Fibroblast of peridontal ligament (primary cell): Measurements from ENCODE around the gene APOL4.
A peak's percentile ranks its signal among the peaks of the same experiment; 100 is the strongest.
"Not testable (repeated sequence)": the region's sequence is repeated elsewhere in the genome, so short reads cannot be mapped to it uniquely, and the experiment has no call there.

Experiments
- DNase-seq: peaks from one replicate; pipeline ENCODE4 v3.0.0-alpha.2; 2010; ENCODE audit errors: extremely low read depth

APOL4 gene

DNA sequence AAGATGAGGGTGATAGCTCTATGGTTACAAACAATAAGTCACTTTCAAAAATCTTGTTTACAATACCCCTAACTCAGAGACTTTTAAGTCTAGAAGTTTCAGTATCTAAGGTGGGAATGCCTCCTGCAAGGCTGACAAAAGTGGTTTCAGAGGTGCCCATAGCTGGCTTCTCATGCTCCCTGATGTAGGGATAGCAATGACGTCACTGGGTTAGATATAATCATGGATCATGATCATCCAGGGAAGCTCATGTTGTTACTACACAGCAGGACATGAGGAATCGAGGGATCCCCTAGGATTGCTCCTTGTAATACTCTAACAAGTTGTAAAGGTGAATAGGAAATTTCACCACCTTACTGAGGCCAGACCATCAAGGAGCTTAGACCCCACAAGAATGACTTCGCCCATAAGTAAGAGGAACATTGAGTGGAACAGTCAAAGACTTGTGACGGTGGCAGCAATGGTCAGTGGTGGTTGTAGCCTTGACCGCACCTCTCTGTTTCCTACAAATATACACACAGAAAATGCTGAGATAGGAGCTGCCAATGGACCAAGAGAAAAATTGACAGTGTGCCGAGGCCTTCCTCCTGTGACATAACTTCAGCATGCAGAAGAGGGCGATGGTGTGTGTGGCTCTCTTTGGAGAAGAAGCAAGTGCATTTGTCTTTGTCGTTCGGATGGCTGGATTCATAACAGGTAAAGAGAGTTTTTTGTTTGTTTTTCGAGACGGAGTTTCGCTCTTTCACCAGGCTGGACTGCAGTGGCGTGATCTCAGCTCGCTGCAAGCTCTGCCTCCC lies 15.6 kb downstream of the APOL4 start:
- DNase-seq, result no peak

DNA sequence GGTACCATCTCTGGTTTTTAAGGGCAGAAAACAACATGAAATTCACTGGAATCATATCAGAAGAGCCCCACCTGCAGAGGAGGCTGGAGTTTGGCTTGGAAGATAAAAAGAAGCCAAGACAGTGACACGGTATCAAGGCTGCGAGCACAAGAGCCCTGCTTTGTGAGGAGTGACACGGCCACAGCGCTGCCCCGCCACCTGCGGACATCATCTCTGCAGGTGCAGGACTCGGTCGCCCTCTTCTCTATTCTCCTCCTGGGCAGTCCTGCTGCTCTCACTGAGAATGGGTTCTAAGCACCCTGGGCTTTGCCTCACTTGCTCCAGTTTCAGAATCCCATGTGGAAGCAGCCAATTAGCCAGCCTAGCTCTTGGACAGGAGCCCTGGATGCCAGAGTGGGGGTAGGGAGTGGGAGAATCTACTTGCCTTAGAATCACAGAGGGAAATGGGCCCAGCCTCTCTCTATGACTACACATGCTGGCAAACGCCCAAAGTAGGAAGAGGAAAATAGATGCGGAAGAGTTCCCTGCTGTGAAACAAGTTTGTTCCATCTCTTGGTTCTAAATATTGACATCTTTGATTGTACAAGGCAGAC lies 17.1 kb downstream of the APOL4 start:
- peak; percentile 55 for DNase-seq

DNA sequence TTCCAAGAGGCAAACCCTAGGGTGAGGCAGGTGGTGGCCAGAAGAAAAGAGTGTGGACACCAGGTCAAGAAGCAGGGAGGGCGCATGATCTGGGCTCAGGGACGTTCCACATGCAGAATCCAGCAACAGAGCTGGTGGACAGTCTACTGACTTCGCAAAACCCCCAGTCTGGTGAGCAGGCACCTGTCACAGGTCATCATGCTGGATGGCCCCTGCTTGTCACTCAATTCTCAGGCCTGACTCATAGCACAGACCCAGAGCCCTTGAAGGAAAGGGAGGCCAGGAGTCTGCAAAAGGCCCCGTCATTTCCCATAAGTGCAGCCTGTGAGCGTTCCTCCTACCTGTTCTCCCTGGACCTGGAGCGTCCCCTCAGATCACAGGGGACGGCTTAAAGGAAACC lies 18.2 kb downstream of the APOL4 start:
- DNase-seq, result no peak

DNA sequence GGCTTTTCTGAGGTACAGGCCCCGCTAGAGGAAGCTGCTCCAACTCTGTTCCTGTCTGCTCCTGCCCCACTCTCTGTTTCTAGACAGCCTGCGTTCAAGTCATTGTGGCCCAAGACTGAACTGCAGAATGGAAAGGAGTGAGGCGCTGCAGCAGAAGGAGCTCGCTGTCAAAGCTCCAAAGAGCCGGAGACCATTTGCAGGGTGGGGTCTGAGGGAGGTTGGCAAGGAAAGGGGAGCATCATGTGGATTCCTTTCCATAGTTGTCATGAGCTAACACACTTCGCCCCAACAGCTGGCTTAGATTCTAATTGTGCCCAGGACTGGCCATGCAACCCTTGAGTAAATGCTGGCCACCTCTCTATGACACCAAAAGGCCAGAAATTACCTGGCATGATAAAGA lies 18.8 kb downstream of the APOL4 start:
- no peak for DNase-seq

DNA sequence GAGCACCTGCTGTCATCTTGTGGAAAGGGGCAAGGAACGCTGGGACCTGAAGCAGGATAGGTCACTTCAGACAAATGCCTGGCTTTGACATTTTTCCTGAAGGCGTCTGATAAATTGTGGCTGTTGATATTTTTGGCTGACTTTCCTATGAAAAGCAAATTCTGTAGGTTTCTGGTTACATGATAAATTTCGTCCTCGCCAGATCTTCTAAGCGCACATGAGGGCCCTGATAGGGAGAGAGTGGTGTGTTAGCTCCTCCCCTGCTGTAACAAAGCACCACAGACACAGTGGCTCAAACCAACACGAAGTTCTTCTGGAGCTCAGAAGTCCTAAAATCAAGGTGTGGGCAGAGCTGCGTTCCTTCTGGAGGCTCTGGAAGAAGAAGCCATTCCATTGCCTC lies 19.6 kb downstream of the APOL4 start:
- DNase-seq, result no peak

DNA sequence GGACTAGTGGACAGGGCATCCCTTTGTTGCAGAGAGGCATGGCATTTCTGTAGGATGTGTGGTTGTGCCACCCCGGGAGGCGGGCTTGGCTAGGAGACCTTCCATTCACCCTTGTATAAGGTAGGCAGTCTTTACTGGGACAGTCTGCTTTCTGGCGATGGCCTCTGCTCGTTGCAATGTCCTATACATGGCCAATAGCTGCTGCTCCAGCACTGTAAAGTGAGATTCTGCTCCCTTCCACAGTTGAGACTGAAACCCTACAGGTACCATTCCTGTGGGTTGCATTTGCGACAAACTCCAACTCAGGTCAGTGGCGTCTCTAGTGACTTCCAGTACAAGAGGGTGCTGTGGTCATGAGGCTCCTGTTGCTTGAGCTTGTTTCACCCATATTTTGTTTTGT lies 20.7 kb downstream of the APOL4 start:
- DNase-seq, result no peak

DNA sequence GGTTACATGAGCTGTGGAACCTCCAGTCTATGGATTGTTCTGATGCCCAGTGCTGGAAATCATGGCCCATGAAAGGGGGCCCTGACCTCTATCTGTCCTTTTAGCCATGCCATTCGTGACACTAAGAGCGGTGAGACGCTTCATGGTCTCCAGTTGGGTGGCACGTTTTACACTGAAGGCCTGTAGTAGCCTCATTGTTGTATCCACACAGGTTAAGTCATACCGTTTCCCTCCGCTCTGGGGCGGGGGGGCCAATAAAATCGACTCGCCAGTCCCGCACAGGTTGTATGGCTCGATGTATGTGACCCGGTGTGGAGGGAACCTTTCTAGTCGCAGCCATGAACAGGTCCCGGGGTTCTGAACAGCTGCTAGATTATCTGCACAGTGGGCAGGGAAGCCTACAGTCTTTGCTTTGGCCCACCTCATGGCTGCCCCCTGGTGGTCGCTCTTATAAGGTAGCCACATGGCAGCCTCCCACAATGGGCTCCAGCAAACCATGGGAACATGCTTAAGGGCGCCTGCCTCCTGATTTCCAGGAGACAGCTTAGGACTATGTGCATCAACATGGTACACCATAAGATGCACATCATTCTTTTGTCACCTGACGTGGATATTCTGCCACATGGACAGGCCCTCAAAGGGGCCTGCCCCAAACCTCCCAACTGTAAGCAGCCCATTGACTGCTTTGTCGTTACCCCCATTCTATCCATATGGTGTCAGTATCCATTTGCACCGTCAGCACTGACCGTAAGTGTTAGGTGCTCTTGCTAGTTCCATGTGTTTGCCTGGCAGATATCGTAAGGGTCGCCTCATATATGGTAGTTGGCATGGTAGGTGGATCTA lies 21.4 kb downstream of the APOL4 start:
- peak; percentile 70 for DNase-seq

DNA sequence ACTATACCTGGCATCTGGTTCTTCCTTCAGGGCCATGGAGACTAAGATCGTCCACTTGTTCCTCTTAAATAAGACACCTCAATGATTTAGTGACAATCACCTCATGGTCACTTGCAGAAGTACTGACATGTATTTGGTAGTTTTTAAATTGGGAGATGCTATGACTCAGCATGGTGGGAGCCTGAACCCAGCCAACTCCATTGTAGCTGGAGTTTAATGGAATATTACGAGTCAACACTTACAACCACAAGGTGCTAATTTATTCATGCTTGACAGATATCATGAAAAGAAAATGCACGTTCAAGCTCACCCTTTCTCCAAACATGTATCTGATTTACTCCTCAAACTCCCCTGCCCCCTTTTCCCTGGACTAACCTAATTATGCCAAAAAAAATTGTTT lies 24.4 kb downstream of the APOL4 start:
- no peak for DNase-seq

DNA sequence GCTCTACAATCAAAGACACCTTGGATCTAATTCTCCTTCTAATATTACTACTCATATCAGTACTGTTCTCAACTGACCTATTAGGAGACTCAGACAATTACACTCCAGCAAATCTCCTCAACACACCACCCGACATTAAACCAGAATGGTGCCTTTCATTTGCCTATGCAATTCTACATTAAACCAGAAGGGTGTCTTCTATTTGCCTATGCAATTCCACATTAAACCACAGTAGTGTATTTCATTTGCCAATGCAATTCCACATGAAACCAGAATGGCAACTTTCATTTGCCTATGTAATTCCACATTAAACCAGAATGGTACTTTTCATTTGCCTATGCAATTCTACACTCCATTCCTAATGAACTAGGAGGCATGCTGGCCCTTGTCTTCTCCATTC lies 25.7 kb downstream of the APOL4 start:
- no peak for DNase-seq

DNA sequence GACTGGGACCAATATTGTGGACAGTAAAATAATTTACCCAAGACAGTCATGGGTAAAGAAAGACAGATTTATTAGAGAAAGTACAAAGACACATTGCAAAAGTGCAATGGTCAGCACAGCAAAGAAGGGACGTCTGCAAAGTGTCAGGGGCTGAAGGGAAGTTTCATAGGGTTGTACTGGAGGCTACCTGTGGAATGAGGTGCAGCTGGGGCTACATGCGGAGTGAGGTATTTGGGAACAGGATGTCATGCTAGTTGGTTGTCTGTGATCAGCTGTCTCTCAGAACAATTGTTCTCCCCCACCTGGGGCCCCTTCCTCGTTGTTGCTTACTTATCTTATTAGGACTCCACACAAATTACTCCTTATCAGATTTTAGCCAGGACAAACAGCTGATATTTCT lies 29.7 kb downstream of the APOL4 start:
- no peak for DNase-seq

DNA sequence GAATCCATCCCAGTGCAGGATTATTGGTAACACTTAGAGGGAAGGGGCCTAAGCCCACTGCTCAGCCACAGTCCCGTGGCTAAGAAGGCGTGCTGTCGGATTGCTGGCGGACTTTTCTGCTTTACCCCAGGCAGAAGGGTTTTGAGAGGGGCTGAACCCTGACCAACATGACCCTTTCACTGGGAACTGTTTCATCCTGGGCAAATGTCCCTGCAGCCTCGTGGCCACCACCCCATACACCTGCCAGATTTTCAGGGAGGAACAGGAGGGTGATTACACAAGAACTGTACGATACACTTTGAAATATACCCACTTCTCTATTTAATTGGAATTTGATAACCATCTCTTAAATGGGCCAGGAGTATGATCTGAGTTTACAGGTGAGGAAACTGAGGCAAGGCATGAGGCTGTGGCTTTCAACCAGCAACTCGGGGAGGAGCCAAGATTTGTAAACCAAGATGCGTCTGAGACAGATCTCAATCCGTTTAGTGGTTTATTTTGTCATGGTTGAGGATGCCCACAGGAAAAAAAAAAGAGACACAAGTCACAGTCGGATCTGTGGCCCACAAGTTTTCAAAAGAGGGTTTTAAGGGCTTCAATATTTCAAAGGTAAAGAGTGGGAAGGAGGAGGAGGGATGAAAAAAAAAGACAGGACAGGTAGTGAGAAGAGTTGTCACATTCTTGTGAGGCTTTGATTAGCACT lies 34.9 kb downstream of the APOL4 start:
- no peak for DNase-seq

DNA sequence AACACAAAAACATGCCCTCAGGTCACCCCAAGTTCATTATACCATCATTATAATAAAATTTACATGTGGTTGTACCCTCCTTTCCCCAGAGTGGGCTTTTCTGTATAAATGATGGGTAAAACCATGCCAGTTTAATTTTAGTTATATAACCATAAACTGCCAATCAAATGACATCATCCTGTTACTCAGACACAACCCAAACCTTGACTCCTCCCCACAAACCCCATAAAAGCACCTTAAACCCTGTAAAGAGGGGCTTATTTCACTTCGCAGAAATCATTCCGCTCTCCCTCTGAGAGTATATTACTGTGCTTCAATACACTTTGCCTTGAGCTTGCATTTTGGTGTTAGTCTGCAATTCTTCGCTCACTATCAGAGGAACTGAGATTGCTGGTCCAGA lies 35.5 kb downstream of the APOL4 start:
- DNase-seq, result no peak

DNA sequence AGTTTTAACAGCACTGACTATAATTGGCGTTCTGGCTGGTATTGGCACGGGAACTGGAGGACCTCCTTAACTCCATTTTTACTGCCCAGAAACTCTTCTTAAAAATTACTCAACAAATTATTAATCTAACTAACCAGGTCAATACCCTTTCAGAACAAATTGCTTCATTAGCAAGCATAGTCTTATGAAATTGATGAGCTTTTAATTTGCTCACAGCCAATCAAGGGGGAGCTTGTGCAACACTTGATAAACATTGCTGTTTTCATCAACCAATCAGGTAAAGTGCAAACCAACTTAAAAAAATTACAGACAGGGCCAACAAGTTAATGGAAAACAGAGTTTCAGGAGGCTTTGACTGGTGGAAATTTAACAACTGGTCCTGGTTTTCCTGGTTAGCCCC lies 36.5 kb downstream of the APOL4 start:
- no peak for DNase-seq

DNA sequence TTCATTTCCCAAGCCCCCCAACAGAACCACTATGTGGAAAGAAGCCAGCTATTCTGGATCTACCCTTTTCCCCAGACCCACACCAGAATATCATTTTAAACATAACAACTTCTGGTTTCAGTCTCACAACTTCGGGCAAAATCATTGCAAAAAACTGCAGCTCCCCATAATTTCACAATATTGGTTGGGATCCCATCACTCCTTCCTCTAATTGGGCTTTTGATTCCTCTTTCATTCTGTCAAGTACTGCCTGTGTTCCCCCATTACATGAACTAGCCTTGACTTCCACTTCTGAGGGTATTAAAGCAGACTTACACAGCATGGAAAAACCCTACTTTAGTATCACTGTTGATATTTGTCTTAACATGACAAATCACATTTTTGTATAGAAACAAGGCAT lies 37.0 kb downstream of the APOL4 start:
- no peak for DNase-seq

DNA sequence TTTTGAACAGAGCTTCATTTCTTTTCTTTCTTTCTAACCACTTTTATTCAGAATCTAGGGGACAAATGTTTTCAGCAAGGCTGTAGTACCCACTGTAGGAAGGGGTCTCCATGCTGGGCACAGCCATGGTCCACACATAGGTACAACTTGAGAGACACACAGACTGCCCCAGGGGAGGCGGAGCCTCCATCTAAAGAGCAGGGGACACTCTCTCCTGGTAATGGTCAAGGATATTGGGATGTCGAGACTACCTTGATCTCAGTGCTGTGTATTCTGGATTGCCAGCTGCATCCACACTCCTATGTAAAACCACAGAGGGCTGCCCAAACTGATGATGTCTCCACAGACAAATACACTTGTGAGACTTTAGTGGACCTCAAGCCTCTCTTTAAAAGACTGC lies 38.1 kb downstream of the APOL4 start:
- no peak for DNase-seq

DNA sequence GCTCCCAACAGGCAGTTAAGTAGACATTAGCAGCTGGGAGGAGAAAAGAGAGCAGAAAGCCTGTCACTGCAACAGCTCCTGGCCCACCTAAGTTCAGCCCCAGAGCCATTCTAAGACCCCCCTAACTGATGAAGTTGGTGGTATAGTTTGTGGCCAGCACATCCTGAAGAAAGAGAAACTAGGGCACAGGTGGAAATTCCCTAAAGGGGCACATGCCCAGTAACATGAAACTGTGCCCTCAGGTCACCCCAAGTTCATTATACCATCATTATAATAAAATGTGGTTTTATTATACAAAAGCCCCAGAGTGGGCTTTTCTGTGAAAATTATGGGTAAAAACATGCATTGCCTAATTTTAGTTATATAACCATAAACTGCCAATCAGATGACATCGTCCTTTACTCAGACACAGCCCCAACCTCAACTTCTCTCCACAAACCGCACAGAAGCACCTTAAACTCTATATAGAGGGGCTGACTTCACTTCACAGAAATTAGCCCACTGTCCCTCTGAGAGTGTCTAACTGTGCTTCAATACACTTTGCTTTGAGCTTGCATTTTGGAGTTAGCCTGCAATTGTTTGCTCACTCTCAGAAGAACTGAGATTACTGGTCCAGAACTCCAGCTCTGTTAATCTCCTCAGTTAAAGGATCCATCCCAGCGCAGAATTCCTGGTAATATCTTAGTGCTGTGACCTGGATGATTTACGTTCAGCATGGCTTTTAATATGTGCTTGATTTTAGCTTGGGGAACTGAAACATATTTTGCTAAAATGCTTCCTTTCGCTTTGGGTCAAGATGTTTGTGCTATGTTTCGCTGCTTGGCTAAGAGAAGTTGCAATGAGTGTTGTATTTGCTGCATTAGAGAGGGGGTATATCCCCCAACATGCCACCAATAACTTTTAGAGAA lies 39.2 kb downstream of the APOL4 start:
- no peak for DNase-seq

DNA sequence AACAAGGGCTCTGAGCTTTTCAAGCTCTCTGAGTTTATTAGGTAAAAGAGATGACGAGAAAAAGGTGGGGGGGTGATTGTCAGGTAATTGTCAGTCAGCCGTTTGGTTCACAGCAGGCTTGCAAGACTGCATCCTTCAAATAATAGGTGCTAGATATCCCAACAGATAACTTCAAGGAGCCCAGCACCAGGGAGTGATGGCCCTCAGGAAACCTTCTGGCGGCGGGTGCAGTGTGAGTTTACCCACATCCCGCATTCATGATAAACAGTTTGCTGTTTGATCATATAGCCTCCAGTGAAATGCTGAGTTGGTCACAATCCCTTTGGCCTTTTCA lies 39.8 kb downstream of the APOL4 start:
- DNase-seq, result not testable (repeated sequence)

DNA sequence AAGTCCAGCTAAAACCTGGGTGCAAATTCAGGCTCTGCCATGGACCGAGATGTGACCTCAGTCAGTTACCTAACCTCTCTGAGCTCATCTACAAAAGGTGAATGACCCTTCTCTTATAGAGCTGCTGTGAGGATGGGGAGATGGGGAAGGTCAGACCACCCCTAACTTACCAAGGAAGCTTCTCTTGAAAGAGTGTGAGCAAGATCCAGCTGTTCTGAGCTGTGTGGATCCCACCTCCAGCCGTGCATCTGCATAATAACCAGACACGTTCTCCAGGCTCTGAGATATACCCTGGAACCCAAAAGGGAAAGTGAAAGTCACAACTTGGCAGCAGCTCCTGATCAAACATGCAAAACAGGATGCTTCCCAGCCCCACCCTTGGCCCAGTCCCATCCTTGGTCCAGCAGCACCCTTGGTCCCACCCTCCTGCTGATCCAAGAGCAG lies 41.1 kb downstream of the APOL4 start, which contains the start of gene APOL3:
Gene APOL3 (minus strand): TSS at position 257 of the 444 bp plus-strand sequence. CDS start 11,700 bp downstream, outside the sequence.
- peak; percentile 74 for DNase-seq

DNA sequence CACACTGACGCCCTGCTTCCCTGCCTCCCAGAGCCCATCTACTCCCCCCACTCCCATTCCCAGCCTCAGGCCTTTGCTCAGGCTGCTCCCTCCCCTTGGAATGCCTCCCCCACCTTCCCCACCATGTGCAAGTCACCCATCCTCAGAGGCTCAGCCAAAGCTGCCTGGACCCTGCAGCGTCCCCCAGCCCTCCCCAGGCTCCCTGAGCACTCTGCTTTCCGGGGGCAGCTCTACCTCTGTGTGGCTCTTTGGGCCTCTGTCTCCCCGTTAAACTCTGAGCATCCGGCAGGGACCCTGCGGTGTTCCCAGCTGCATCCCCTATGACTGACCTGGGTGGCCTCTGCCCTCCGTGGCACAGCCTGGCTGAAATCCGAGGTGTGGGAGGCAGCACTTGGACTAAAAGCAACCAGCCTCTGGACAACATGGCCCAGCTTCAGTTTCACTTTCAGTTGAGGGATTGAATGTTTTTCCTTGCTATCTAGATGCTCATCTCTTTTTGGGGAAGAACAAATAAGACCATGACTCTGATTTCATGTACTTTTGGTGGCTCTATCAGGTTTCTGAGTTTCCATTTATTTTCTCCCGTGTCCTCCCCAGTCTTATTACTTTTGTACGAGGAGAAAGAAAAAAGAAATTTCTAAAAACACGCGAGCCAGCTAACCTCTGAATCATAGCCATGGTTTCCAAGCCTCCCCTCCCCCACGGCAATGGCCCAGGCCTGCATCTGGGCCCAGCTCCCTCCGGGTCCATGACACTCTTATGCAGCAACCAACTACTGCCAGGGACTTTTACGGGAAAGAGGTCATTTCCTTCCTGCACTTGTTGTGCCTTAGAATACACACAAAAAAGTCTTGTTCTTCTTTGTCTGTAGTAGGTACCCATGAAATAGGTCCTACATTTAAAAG lies 44.8 kb downstream of the APOL4 start:
- peak; percentile 77 for DNase-seq

DNA sequence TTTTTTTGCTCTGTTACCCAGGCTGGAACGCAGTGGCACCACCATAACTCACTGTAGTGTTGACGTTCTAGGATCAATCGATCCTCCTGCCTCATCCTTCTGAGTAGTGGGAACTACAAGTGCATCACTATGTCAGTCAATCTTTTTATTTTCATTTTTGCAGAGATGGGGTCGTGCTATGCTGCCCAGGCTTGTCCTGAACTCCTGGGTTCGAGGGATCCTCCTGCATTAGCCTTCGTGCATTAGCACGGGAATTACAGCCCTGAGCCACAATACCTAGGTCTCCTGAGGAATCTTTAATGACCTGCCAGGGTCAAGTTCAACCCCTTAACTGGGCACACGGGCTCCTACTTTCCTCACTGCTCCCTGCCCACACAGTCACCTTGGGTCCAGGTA lies 45.5 kb downstream of the APOL4 start:
- DNase-seq, result no peak
